GM18867 (cell line): ENCODE data around the gene PNMA3.
"Not testable (repeated sequence)": the region's sequence is repeated elsewhere in the genome, so short reads cannot be mapped to it uniquely, and the experiment has no call there.

Experiments
- ATAC-seq: cut with Tn5 transposase; IDR thresholded peaks from one replicate; pipeline ENCODE4 v1.9.1; 2021; ENCODE audit warnings: mild to moderate bottlenecking, moderate library complexity; ENCODE audit not compliant: unreplicated experiment

Gene PNMA3, protein sequence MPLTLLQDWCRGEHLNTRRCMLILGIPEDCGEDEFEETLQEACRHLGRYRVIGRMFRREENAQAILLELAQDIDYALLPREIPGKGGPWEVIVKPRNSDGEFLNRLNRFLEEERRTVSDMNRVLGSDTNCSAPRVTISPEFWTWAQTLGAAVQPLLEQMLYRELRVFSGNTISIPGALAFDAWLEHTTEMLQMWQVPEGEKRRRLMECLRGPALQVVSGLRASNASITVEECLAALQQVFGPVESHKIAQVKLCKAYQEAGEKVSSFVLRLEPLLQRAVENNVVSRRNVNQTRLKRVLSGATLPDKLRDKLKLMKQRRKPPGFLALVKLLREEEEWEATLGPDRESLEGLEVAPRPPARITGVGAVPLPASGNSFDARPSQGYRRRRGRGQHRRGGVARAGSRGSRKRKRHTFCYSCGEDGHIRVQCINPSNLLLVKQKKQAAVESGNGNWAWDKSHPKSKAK

DNA sequence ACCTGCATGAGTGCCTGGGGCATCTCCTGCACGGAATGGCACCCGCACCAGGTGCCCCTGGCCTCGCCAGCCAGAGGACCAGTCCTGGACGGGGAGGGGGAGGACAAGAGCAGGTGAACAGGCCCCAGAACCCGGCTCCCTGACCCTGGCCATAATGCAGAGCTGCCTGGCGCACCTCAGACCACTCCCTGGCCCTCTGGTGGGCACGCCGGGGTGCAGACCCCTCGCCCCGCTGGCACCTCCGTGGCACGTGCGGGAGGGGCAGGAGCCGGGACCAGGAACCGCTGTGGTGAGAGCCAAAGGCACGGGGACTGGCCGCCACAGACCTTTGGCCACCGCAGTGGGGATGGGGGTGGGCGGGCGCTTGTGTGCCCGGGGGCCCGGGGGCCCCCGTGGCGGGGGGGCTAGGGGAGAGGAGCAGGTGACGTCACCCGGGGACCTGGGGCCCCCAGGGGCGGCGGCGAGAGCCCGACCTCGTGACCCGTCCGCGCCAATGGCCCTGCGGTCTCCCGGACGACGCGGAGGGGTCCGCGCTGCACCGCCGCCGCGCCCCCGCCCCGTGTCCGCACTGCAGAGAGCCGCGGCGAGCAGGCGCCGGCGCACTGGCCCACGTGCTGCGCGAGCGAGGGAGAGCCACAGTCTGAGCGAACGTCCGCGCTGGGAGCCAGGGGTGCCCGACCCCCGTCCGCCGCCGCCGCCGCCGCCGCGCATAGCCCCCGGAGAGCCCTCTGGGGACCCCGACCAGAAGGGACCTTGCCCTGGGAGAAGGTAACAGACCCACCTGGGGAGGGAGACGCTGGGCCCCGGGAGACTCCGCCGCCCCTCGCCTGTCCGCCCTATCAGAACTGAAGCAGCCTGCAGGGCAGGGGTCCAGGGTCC lies at the start of gene PNMA3:
Gene PNMA3, plus strand, starts transcription at position 600 of the 879 bp plus-strand sequence. CDS start 586 bp downstream, outside the sequence.
- ATAC-seq, result no peak

- ATAC-seq, result not testable (repeated sequence)
Observed at GRCh38 chrX:153017174-153017573, 39.1 kb upstream of the PNMA3 start.

- ATAC-seq, result no peak
Observed at GRCh38 chrX:153019166-153019565, 37.1 kb upstream of the PNMA3 start.

GRCh38 chrX:153026501-153026900 lies 29.8 kb upstream of the PNMA3 start:
- ATAC-seq, result peak; percentile 58

GRCh38 chrX:153028487-153028886 lies 27.8 kb upstream of the PNMA3 start:
- not testable (repeated sequence) for ATAC-seq

DNA sequence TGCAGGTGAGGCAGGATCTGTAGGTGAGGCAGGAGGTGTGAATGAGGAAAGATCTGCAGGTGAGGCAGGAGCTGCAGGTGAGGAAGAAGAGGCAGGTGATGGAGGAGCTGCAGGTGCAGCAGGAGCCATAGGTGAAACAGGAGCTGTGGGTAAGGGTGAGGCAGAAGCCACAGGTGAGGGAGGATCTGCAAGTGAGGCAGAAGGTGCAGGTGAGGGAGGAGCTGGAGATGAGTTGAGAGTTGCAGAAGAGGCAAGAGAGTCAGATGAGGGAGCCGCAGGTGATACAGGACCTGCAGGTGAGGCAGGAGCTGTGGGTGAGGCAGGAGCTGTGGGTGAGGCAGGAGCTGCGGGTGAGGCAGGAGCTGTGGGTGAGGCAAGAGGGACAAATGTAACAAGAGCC lies 27.1 kb upstream of the PNMA3 start:
- no peak for ATAC-seq

- no peak for ATAC-seq
Observed at GRCh38 chrX:153029875-153030274, 26.4 kb upstream of the PNMA3 start.

GRCh38 chrX:153030801-153031200 lies 25.5 kb upstream of the PNMA3 start:
- ATAC-seq, result no peak

DNA sequence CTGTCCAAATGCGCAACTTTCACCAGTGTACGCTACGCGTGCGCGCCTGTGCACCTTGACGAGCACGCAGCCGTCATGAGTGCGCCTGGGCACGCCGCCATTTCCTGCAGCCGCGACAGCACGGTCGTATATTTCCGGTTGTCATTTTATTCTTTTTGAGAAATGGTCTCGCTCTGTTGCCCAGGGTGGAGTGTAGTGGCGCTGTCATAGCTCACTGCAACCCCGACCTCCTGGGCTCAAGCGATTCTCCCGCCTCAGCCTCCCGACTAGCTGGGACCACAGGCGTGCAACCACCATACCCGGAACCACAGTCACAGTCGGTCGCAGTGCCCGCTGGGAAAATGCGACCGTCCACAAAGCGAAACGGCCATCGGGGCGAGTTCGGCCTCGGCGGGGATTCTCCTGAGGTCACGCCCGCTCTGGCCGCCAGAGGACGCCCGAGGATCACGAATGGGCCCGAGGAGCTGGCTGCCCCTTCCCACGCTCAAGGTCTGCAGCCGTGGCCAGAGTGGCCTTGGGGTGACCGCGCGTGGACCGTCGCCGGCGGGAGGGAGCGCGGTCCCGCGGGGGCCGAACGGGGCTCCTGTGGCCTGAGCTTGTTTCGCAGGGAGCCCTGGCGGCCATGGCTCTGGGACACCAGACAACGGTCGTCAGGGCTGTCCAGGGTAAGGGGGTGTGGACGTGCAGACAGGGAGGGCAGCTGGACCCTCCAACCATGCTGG lies 23.7 kb upstream of the PNMA3 start:
- ATAC-seq, result peak; percentile 79

GRCh38 chrX:153049093-153049492 lies 7.2 kb upstream of the PNMA3 start:
- ATAC-seq, result no peak

DNA sequence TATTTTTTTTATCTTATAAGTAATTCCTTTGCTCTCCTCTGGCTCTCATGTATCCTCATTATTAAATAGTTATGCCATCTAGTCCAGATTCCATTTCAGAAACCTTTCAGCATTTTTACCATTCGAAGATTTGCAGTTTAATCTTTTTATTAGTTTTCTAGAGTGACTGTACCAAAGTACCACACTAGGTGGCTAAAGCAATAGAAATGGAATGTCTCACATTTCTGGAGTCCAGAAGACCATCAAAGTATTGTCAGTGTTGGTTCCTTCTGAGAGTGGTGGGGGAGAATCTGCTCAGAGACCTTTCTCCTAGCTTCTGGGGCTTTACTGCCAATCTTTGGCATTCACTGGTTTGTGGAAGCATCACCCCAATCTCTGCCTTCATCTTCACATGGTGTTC lies 3.7 kb upstream of the PNMA3 start:
- no peak for ATAC-seq

- no peak for ATAC-seq
Observed at GRCh38 chrX:153057281-153057680, 1.0 kb downstream of the PNMA3 start.

GRCh38 chrX:153059191-153060094 lies 3.2 kb downstream of the PNMA3 start:
- no peak for ATAC-seq

DNA sequence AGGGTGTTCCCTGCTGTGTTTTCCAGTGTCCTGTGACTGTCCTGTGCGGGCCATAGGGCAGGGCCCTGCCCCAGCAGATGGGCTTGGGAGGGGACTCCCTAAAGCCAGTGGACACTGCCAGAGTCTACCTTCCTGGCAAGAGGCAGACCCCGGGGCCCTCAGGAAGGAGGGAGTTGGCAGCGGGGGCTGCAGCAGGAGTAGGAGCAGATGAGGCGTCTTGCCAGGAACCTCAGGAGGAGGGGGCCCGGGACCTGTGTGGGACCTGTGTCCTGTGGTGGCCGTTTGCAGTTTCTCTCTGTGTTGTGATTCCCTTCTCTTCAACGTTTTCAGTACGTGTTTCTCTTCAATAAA lies 3.8 kb downstream of the PNMA3 start:
- ATAC-seq, result no peak

DNA sequence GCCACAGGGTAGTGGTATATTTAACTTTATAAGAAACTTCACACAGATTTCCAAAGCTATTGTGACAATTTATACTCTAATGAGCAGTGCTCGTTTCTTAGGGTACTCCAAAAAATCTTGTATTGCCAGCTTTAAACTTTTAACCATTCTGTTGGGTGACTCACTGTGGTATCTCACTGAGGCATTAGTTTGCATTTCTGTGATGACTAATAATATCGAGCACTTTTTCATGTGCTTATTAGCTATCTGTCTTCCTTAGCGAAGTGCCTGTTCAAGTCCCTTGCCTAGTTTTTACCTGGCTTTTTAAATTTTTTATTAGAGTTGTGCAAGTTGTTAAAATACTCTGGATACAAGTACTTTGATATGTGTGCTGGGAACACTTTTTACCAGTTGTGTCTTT lies 5.5 kb downstream of the PNMA3 start:
- no peak for ATAC-seq

GRCh38 chrX:153063315-153063714 lies 7.0 kb downstream of the PNMA3 start:
- no peak for ATAC-seq

DNA sequence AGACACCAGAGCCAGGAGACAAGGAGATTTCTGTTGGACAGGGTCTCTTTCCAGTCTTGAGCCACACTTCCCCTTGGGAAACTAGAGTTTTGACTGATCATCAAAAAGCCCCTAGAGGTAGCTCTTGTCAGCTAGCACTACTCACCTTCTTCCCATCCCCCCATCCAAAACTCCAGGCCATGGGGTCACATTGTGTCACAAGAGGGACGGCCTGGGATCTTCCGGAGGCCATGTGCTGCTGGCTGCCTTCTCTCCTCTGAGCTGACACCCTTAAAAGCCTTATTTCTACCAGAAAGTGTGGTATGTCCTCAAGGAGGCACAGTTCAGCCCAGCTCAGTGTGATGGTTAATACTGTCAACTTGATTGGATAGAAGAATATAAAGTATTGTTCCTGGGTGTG lies 7.8 kb downstream of the PNMA3 start:
- no peak for ATAC-seq

- no peak for ATAC-seq
Observed at GRCh38 chrX:153065389-153065788, 9.1 kb downstream of the PNMA3 start.

DNA sequence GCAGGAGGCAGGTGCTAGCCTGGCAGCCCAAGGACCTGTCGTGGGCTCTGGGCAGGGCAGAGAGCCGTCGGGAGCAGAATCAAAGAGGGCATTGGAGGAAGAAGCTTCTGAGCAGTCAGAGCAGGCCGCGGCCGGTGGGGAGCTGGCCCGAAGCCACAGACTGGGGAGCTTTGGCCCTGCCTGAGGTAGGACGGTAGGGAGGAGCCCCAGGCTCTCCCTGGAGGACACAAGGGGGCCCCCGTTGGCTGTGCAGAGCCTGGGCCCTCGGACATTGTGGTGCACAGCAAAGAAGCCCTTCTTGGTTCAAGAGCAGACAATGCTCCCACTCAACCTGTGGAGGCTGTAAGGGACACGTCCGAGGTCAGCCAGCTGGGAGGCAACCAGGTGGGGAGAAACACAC lies 10.1 kb downstream of the PNMA3 start:
- ATAC-seq, result not testable (repeated sequence)

DNA sequence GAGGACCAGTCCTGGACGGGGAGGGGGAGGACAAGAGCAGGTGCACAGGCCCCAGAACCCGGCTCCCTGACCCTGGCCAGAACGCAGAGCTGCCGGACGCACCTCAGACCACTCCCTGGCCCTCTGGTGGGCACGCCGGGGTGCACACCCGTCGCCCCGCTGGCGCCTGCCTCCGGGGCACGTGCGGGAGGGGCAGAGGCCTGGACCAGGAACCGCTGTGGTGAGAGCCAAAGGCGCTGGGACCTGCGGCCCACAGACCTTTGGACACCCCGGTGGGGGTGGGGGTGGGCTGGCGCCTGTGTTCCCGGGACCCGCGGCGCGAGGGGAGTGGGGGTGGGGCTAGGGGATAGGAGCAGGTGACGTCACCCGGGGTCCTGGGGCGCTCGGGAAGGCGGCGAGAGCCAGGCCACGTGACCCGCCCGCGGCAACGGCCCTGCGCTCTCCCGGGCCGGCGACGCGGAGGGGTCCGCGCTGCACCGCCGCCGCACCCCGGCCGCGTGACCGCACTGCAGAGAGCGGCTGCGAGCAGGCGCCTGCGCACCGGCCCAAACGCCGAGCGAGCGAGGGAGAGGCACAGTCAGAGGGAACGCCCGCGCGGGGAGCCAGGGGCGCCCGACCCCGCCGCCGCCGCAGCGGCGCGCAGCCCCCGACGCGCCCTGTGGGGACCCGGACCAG lies 15.8 kb downstream of the PNMA3 start, which contains the start of gene PNMA6A:
Gene PNMA6A, plus strand, starts transcription at position 546 of the 675 bp plus-strand sequence. CDS start 609 bp downstream, outside the sequence.
- peak; percentile 44 for ATAC-seq
